Daoy (cell line): ENCODE results near the gene AOC3. TPM values are rescaled to one million over a fixed set of nuclear protein-coding genes. Genes with fewer than 3 reads are reported as not detected.
"Not testable (repeated sequence)": the region's sequence is repeated elsewhere in the genome, so short reads cannot be mapped to it uniquely, and the experiment has no call there.

Source experiments
- DNase-seq: peaks from one replicate; pipeline ENCODE4 v3.0.0-alpha.2; 2015; ENCODE audit warnings: low read depth
- total RNA-seq: library from RNA; depleted of rRNA; stranded (reverse); fragments of >200 nt; shearing (Covaris generic); gene quantifications from 2 replicates; pipeline ENCODE4 v1.2.3, GENCODE V29; 2014; rRNA removed

The AOC3 gene
- total RNA-seq, 1 experiment from 2014 or later = 0.11 TPM

GRCh38 chr17:42894283-42895184 lies 43.5 kb downstream of the AOC3 start:
- no peak for DNase-seq

GRCh38 chr17:42895185-42895555 lies 44.2 kb downstream of the AOC3 start:
- DNase-seq = peak; percentile 82

GRCh38 chr17:42898147-42898811 lies 47.3 kb downstream of the AOC3 start:
- DNase-seq = no peak

- not testable (repeated sequence) for DNase-seq
These were observed 49.0 kb downstream of the AOC3 start for GRCh38 chr17:42899981-42900380.

GRCh38 chr17:42900460-42901331 lies 49.7 kb downstream of the AOC3 start, which contains the start of gene G6PC1:
Gene G6PC1, plus strand, starts transcription at chr17:42900799. Its CDS starts 78 bp downstream, at chr17:42900877.
- DNase-seq = no peak

GRCh38 chr17:42901535-42902229 lies 50.7 kb downstream of the AOC3 start:
- no peak for DNase-seq

- DNase-seq = no peak
These were observed 53.1 kb downstream of the AOC3 start for GRCh38 chr17:42904110-42904469.

GRCh38 chr17:42906772-42907446 lies 55.9 kb downstream of the AOC3 start:
- no peak for DNase-seq

Other genes starting within 250 kb of the AOC3 start
- 16.3 and 22.1 TPM in 2 replicates for gene RETREG3, start 241.8 kb upstream of the AOC3 start, total RNA-seq
- gene TUBG1, start 241.5 kb upstream of the AOC3 start, total RNA-seq = 36.9 and 54.3 TPM in 2 replicates
- 5.8 and 9.0 TPM in 2 replicates for gene TUBG2, start 191.9 kb upstream of the AOC3 start, total RNA-seq
- 2.5 and 8.9 TPM in 2 replicates for gene PLEKHH3, start 174.2 kb upstream of the AOC3 start, total RNA-seq
- gene CCR10, start 169.4 kb upstream of the AOC3 start, total RNA-seq = 0.29 TPM in 1 of 2 replicates, not detected in the other
- gene CNTNAP1, start 168.7 kb upstream of the AOC3 start, total RNA-seq = 2.1 and 7.4 TPM in 2 replicates
- gene EZH1, start 106.2 kb upstream of the AOC3 start, total RNA-seq = 5.1 and 6.8 TPM in 2 replicates
- 2.7 TPM in 1 of 2 replicates, not detected in the other for gene RAMP2, start 90.0 kb upstream of the AOC3 start, total RNA-seq
- 60.7 and 69.9 TPM in 2 replicates for gene VPS25, start 77.8 kb upstream of the AOC3 start, total RNA-seq
- 1.7 and 2.1 TPM in 2 replicates for gene WNK4, start 70.6 kb upstream of the AOC3 start, total RNA-seq
- gene COA3, start 52.5 kb upstream of the AOC3 start, total RNA-seq = 63.5 and 75.8 TPM in 2 replicates
- 0.06 TPM in 1 of 2 replicates, not detected in the other for gene CNTD1, start 52.3 kb upstream of the AOC3 start, total RNA-seq
- 37.2 and 61.3 TPM in 2 replicates for gene BECN1, start 26.9 kb upstream of the AOC3 start, total RNA-seq
- gene PSME3, start 17.8 kb upstream of the AOC3 start, total RNA-seq = 118 and 159 TPM in 2 replicates
- 0.89 and 1.0 TPM in 2 replicates for gene AOC2, start 6.6 kb upstream of the AOC3 start, total RNA-seq
- not detected in 2 replicates for gene G6PC1, start 49.6 kb downstream of the AOC3 start, total RNA-seq
- 21.1 and 25.7 TPM in 2 replicates for gene AARSD1, start 113.3 kb downstream of the AOC3 start, total RNA-seq
- gene PTGES3L, start 128.9 kb downstream of the AOC3 start, total RNA-seq = 0.06 and 0.23 TPM in 2 replicates
- 4.2 and 4.3 TPM in 2 replicates for gene RUNDC1, start 129.4 kb downstream of the AOC3 start, total RNA-seq
- gene RPL27, start 147.2 kb downstream of the AOC3 start, total RNA-seq = 1,016 and 1,106 TPM in 2 replicates
- gene IFI35, start 155.6 kb downstream of the AOC3 start, total RNA-seq = 6.0 and 7.8 TPM in 2 replicates
- gene VAT1, start 171.2 kb downstream of the AOC3 start, total RNA-seq = 57.9 and 69.3 TPM in 2 replicates
- gene RND2, start 174.0 kb downstream of the AOC3 start, total RNA-seq = 0.11 TPM in 1 of 2 replicates, not detected in the other